GM12865 (cell line): Measurements from ENCODE around the gene EXT2.

ENCODE experiments used
- DNase-seq: peaks from one replicate; pipeline ENCODE4 v3.0.0; 2010; ENCODE audit warnings: low read depth
- H3K4me3 ChIP-seq: 2 replicates; pipeline ENCODE4 v1.5.1; 2011; ENCODE audit warnings: mild to moderate bottlenecking, low read depth, low read length, control low read depth
- CTCF ChIP-seq: IDR thresholded peaks from 2 replicates; pipeline ENCODE4 v1.5.1; 2011; ENCODE audit warnings: low read length, control low read depth, low read depth, inconsistent platforms; ENCODE audit not compliant: insufficient read depth; ENCODE audit errors: missing control alignments

The EXT2 gene

GRCh38 chr11:44126304-44126703 is 30.8 kb downstream of the EXT2 start:
- no peak overlapping the region for H3K4me3 ChIP-seq
- no peak for TF ChIP-seq CTCF
- no peak for DNase-seq

GRCh38 chr11:44127130-44127529 is 31.7 kb downstream of the EXT2 start:
- DNase-seq = no peak
- H3K4me3 ChIP-seq = no peak overlapping the region
- no peak for TF ChIP-seq CTCF

- TF ChIP-seq CTCF = no peak
- no peak overlapping the region for H3K4me3 ChIP-seq
- DNase-seq = no peak
These were observed 33.3 kb downstream of the EXT2 start for GRCh38 chr11:44128729-44129128.

- TF ChIP-seq CTCF = no peak
- DNase-seq = no peak
- no peak overlapping the region for H3K4me3 ChIP-seq
These were observed 35.3 kb downstream of the EXT2 start for GRCh38 chr11:44130751-44131150.

- TF ChIP-seq CTCF = peak; percentile 46
- no peak overlapping the region for H3K4me3 ChIP-seq
- peak; percentile 15 for DNase-seq
These were observed 38.0 kb downstream of the EXT2 start for GRCh38 chr11:44133335-44133946.

GRCh38 chr11:44134625-44135024 is 39.1 kb downstream of the EXT2 start:
- no peak overlapping the region for H3K4me3 ChIP-seq
- no peak for DNase-seq
- no peak for TF ChIP-seq CTCF
